ENCODE results near the gene RGS12.

RGS12 gene

GRCh38 chr4:3311489-3312171 is 18.8 kb downstream of the RGS12 start:
- no peak for DNase-seq

GRCh38 chr4:3312362-3312761 is 19.5 kb downstream of the RGS12 start:
- no peak for DNase-seq

- DNase-seq = no peak
These were observed 20.3 kb downstream of the RGS12 start for GRCh38 chr4:3313139-3313538.

- DNase-seq = no peak
These were observed 20.9 kb downstream of the RGS12 start for GRCh38 chr4:3313556-3314228.

GRCh38 chr4:3314706-3315260 is 22.0 kb downstream of the RGS12 start:
- no peak for DNase-seq

- no peak for DNase-seq
These were observed 22.7 kb downstream of the RGS12 start for GRCh38 chr4:3315566-3315965.

GRCh38 chr4:3316146-3316545 is 23.3 kb downstream of the RGS12 start:
- DNase-seq = no peak

GRCh38 chr4:3317011-3317655 is 24.3 kb downstream of the RGS12 start:
- no peak for DNase-seq

GRCh38 chr4:3317656-3318211 is 24.9 kb downstream of the RGS12 start:
- no peak for DNase-seq

GRCh38 chr4:3318561-3319021 is 25.8 kb downstream of the RGS12 start:
- no peak for DNase-seq

- no peak for DNase-seq
These were observed 27.7 kb downstream of the RGS12 start for GRCh38 chr4:3320361-3321023.

- no peak for DNase-seq
These were observed 28.6 kb downstream of the RGS12 start for GRCh38 chr4:3321295-3321889.

GRCh38 chr4:3322059-3322550 is 29.3 kb downstream of the RGS12 start:
- no peak for DNase-seq

- no peak for DNase-seq
These were observed 30.3 kb downstream of the RGS12 start for GRCh38 chr4:3323071-3323481.

- DNase-seq = no peak
These were observed 31.4 kb downstream of the RGS12 start for GRCh38 chr4:3324093-3324815.

GRCh38 chr4:3328814-3329663 is 36.2 kb downstream of the RGS12 start:
- DNase-seq = no peak

- DNase-seq = no peak
These were observed 37.1 kb downstream of the RGS12 start for GRCh38 chr4:3329887-3330286.

- DNase-seq = no peak
These were observed 37.9 kb downstream of the RGS12 start for GRCh38 chr4:3330707-3331106.

- DNase-seq = no peak
These were observed 38.9 kb downstream of the RGS12 start for GRCh38 chr4:3331511-3332394.
